H1 (cell line): ENCODE data around the gene PLEKHM3. TPM values are rescaled to one million over a fixed set of nuclear protein-coding genes. Genes with fewer than 3 reads are reported as not detected.

Experiments
- CTCF ChIA-PET: fragments of 300-600 bp; sonication (Branson Sonifier 250); formaldehyde crosslinking; loops from one replicate; lab custom pipeline; 2021; ENCODE audit not compliant: partially characterized antibody; lab: Charles Lee
- POLR2A ChIA-PET: fragments of 300-600 bp; sonication (Branson Sonifier 250); formaldehyde crosslinking; loops from one replicate; lab custom pipeline; 2021; ENCODE audit warnings: inconsistent platforms; ENCODE audit not compliant: partially characterized antibody; lab: Charles Lee
- DNase-seq, 2 experiments: peaks; one replicate each; pipeline versions ENCODE4 v3.0.0 to v3.0.0-alpha.2; 2010 to 2022; ENCODE audit warnings: low spot score in 2 of 2, low read depth in 1 of 2, mixed read lengths in 1 of 2
- FAIRE-seq: peaks from 2 replicates; lab custom pipeline; 2011; peaks lifted over from hg19 to GRCh38; lab: Jason Lieb, UNC
- H2AFZ ChIP-seq: 2 replicates; pipeline ENCODE4 v1.8.1; 2012; ENCODE audit warnings: low read length, inconsistent platforms
- H2AK5ac ChIP-seq: 2 replicates; pipeline ENCODE4 v1.6.1; 2013; ENCODE audit warnings: low read depth, low read length
- H2BK120ac ChIP-seq: replicated peaks from 2 replicates; pipeline ENCODE3; 2013; ENCODE audit warnings: low read depth, low read length, inconsistent platforms
- H2BK12ac ChIP-seq: 2 replicates; pipeline ENCODE4 v1.6.1; 2013; ENCODE audit warnings: low read depth, low read length
- H2BK15ac ChIP-seq: 2 replicates; pipeline ENCODE4 v1.6.1; 2013; ENCODE audit warnings: low read length
- H2BK20ac ChIP-seq: 2 replicates; pipeline ENCODE4 v1.6.1; 2013; ENCODE audit warnings: low read length
- H2BK5ac ChIP-seq: 2 replicates; pipeline ENCODE4 v1.6.1; 2013; ENCODE audit warnings: low read depth, low read length
- H3K14ac ChIP-seq: 2 replicates; pipeline ENCODE4 v1.6.1; 2013; ENCODE audit warnings: inconsistent platforms; ENCODE audit not compliant: insufficient read length
- H3K18ac ChIP-seq: 2 replicates; pipeline ENCODE4 v1.6.1; 2013; ENCODE audit warnings: low read length; ENCODE audit errors: extremely low read depth
- H3K23ac ChIP-seq: 2 replicates; pipeline ENCODE4 v1.6.1; 2013; ENCODE audit warnings: inconsistent platforms; ENCODE audit not compliant: insufficient read length
- H3K23me2 ChIP-seq: 2 replicates; pipeline ENCODE4 v1.6.1; 2013; ENCODE audit warnings: low read depth, low read length
- H3K27ac ChIP-seq: 2 replicates; pipeline ENCODE4 v1.6.1; 2011; ENCODE audit warnings: low read depth, low read length, inconsistent platforms
- H3K27me3 ChIP-seq, 4 experiments: replicated peaks in 1 of 4; 1 replicate in 1 of 4; 2 replicates in 3 of 4; pipeline versions ENCODE4 v1.6.1 to v1.8.1; 2011 to 2013; ENCODE audit warnings: low read length in 3 of 4, mild to moderate bottlenecking in 3 of 4, inconsistent platforms in 2 of 4, mixed read lengths in 2 of 4, moderate library complexity in 1 of 4; ENCODE audit not compliant: control insufficient read depth in 3 of 4, insufficient read depth in 3 of 4; ENCODE audit errors: extremely low read depth in 1 of 4
- H3K36me3 ChIP-seq, 4 experiments: 2 replicates each; pipeline versions ENCODE4 v1.6.1 to v1.8.1; 2011 to 2013; ENCODE audit warnings: mild to moderate bottlenecking in 4 of 4, low read length in 3 of 4, moderate library complexity in 2 of 4, control low read depth in 1 of 4, inconsistent platforms in 1 of 4; ENCODE audit not compliant: insufficient read depth in 4 of 4, control insufficient read depth in 2 of 4
- H3K4ac ChIP-seq: replicated peaks from 2 replicates; pipeline ENCODE3; 2013; ENCODE audit warnings: low read length, low read depth, mixed read lengths, inconsistent platforms; ENCODE audit not compliant: insufficient read length
- H3K4me1 ChIP-seq, 4 experiments: replicated peaks in 1 of 4; 1 replicate in 1 of 4; 2 replicates in 3 of 4; pipeline versions ENCODE4 v1.6.1 to v1.8.1; 2011 to 2013; ENCODE audit warnings: low read length in 3 of 4, inconsistent platforms in 2 of 4, mixed read lengths in 1 of 4; ENCODE audit not compliant: insufficient read depth in 4 of 4, control insufficient read depth in 3 of 4
- H3K4me2 ChIP-seq, 2 experiments: 2 replicates each; pipeline versions ENCODE4 v1.6.1 to v1.8.1; 2011 to 2013; ENCODE audit warnings: low read depth in 2 of 2, low read length in 2 of 2, control low read depth in 1 of 2, inconsistent platforms in 1 of 2, mild to moderate bottlenecking in 1 of 2; ENCODE audit not compliant: insufficient read depth in 1 of 2
- H3K4me3 ChIP-seq, 4 experiments: fragments of 200-600, 300-600 bp in 1 of 4; sonication (generic), shearing (Covaris generic), sonication (Bioruptor Twin) in 1 of 4; 2 replicates each; pipeline versions ENCODE4 v1.5.1 to v1.8.1; 2011 to 2016; ENCODE audit warnings: low read length in 4 of 4, low read depth in 3 of 4, control low read depth in 2 of 4, inconsistent platforms in 2 of 4, mild to moderate bottlenecking in 2 of 4, mixed read lengths in 1 of 4, moderate library complexity in 1 of 4; ENCODE audit not compliant: insufficient read depth in 2 of 4; ENCODE audit errors: extremely low read depth in 1 of 4
- H3K56ac ChIP-seq: replicated peaks from 2 replicates; pipeline ENCODE3; 2013; ENCODE audit warnings: low read depth, mild to moderate bottlenecking, mixed read lengths, low read length, inconsistent platforms; ENCODE audit not compliant: insufficient read length
- H3K79me1 ChIP-seq: 2 replicates; pipeline ENCODE4 v1.6.1; 2013; ENCODE audit warnings: low read depth, low read length, control low read depth
- H3K79me2 ChIP-seq, 2 experiments: 2 replicates each; pipeline versions ENCODE4 v1.6.1 to v1.8.1; 2012 to 2013; ENCODE audit warnings: low read length in 2 of 2, mild to moderate bottlenecking in 2 of 2, inconsistent platforms in 1 of 2; ENCODE audit not compliant: insufficient read depth in 2 of 2, control insufficient read depth in 1 of 2
- H3K9ac ChIP-seq, 4 experiments: replicated peaks in 1 of 4; 1 replicate in 1 of 4; 2 replicates in 3 of 4; pipeline versions ENCODE4 v1.6.1 to v1.8.1; 2011 to 2013; ENCODE audit warnings: low read depth in 3 of 4, low read length in 3 of 4, control low read depth in 2 of 4, mild to moderate bottlenecking in 2 of 4, moderate library complexity in 2 of 4, inconsistent platforms in 1 of 4; ENCODE audit errors: extremely low read depth in 1 of 4
- H3K9me3 ChIP-seq, 2 experiments: 2 replicates each; pipeline versions ENCODE4 v1.6.1 to v1.8.1; 2012 to 2013; ENCODE audit warnings: mild to moderate bottlenecking in 2 of 2, moderate library complexity in 2 of 2, control low read depth in 1 of 2, inconsistent platforms in 1 of 2, low read depth in 1 of 2, low read length in 1 of 2, mixed read lengths in 1 of 2; ENCODE audit not compliant: insufficient read depth in 2 of 2
- H4K20me1 ChIP-seq, 2 experiments: replicated peaks in 1 of 2; 2 replicates each; pipeline versions ENCODE3 to v1.8.1; 2011 to 2013; ENCODE audit warnings: inconsistent platforms in 2 of 2, low read length in 2 of 2, mild to moderate bottlenecking in 1 of 2; ENCODE audit not compliant: insufficient read depth in 2 of 2, control insufficient read depth in 1 of 2
- H4K5ac ChIP-seq: 2 replicates; pipeline ENCODE4 v1.6.1; 2013; ENCODE audit warnings: low read length, low read depth, mixed read lengths, inconsistent platforms; ENCODE audit not compliant: insufficient read length
- H4K8ac ChIP-seq: 2 replicates; pipeline ENCODE4 v1.8.0; 2013; ENCODE audit warnings: mild to moderate bottlenecking, moderate library complexity, low read length, inconsistent platforms; ENCODE audit not compliant: insufficient read depth; ENCODE audit errors: extremely low read depth
- H4K91ac ChIP-seq: replicated peaks from 2 replicates; pipeline ENCODE3; 2013; ENCODE audit warnings: low read length, mixed read lengths, inconsistent platforms; ENCODE audit not compliant: insufficient read length
- CTCF ChIP-seq, 3 experiments: IDR thresholded peaks; 1 replicate in 2 of 3; 2 replicates in 1 of 3; pipeline versions ENCODE4 v1.5.1 to v1.6.1; 2011; ENCODE audit warnings: low read length in 3 of 3, mild to moderate bottlenecking in 3 of 3, inconsistent platforms in 2 of 3, low read depth in 1 of 3, moderate library complexity in 1 of 3; ENCODE audit not compliant: insufficient read depth in 1 of 3; ENCODE audit errors: control extremely low read depth in 1 of 3
- EP300 ChIP-seq, 2 experiments: IDR thresholded peaks; 1 replicate in 1 of 2; 2 replicates in 1 of 2; pipeline ENCODE4 v1.6.1; 2011 to 2012; ENCODE audit warnings: low read depth in 2 of 2, low read length in 2 of 2, mild to moderate bottlenecking in 2 of 2, borderline replicate concordance in 1 of 2, inconsistent platforms in 1 of 2, moderate library complexity in 1 of 2
- FOSL1 ChIP-seq: IDR thresholded peaks from 2 replicates; pipeline ENCODE4 v1.6.1; 2011; ENCODE audit warnings: mild to moderate bottlenecking, low read depth, low read length, moderate library complexity; ENCODE audit not compliant: insufficient read depth
- GABPA ChIP-seq: IDR thresholded peaks from 2 replicates; pipeline ENCODE4 v1.6.1; 2011; ENCODE audit warnings: mild to moderate bottlenecking, low read length, moderate library complexity, borderline replicate concordance; ENCODE audit not compliant: insufficient read depth
- KDM1A ChIP-seq: fragments of 200-600, 300-600 bp; sonication (generic); IDR thresholded peaks from 2 replicates; pipeline ENCODE4 v1.7.1; 2016; ENCODE audit warnings: mild to moderate bottlenecking, low read length, borderline replicate concordance
- NANOG ChIP-seq: IDR thresholded peaks from 2 replicates; pipeline ENCODE4 v1.6.1; 2011; ENCODE audit warnings: low read length, low read depth, mild to moderate bottlenecking, inconsistent platforms; ENCODE audit not compliant: insufficient read depth, poor library complexity, severe bottlenecking
- NRF1 ChIP-seq: IDR thresholded peaks from 2 replicates; pipeline ENCODE4 v1.6.1; 2011; ENCODE audit warnings: mild to moderate bottlenecking, low read depth, low read length, improper control_type of control experiment
- POLR2A ChIP-seq, 2 experiments: IDR thresholded peaks; 1 replicate in 1 of 2; 2 replicates in 1 of 2; pipeline ENCODE4 v1.6.1; 2011; ENCODE audit warnings: low read depth in 2 of 2, low read length in 2 of 2, mild to moderate bottlenecking in 2 of 2; ENCODE audit errors: control extremely low read depth in 1 of 2
- POU5F1 ChIP-seq: IDR thresholded peaks from 2 replicates; pipeline ENCODE4 v1.6.1; 2011; ENCODE audit warnings: low read depth, mild to moderate bottlenecking, low read length, moderate library complexity
- SIRT6 ChIP-seq: IDR thresholded peaks from one replicate; pipeline ENCODE4 v1.7.1; 2012; ENCODE audit warnings: low read length, inconsistent platforms
- SIX5 ChIP-seq: IDR thresholded peaks from 2 replicates; pipeline ENCODE4 v1.6.1; 2011; ENCODE audit warnings: mild to moderate bottlenecking, low read depth, low read length
- TCF12 ChIP-seq: IDR thresholded peaks from 2 replicates; pipeline ENCODE4 v1.6.1; 2011; ENCODE audit warnings: low read depth, mild to moderate bottlenecking, low read length
- WGBS, 2 experiments: shearing (Covaris generic) in 1 of 2; methylation state at CpG; one replicate each; pipeline versions ENCODE4 v1.1.6 to v1.1.7; 2013 to 2015; ENCODE audit warnings: low lambda C conversion rate in 2 of 2, mixed read lengths in 2 of 2, inconsistent platforms in 1 of 2, low coverage in 1 of 2, missing lambda C conversion rate in 1 of 2; ENCODE audit not compliant: insufficient replicate concordance in 2 of 2, insufficient coverage in 1 of 2, insufficient read length in 1 of 2; ENCODE audit errors: extremely low coverage in 1 of 2, missing lambda C conversion rate in 1 of 2; 5-methylcytosine and 5-hydroxymethylcytosine counted together
- polyA plus RNA-seq, 7 experiments: library from polyadenylated mRNA; depleted of rRNA in 3 of 7; stranded (reverse) in 5 of 7; unstranded in 2 of 7; fragments of >200 nt in 5 of 7; fragments of 200-250 nt in 2 of 7; gene quantifications; 1 replicate in 5 of 7; 2 replicates in 1 of 7; 4 replicates in 1 of 7; pipeline versions ENCODE4 v1.2.1 to v1.2.3, GENCODE V29; 2011 to 2013; ENCODE audit warnings: missing spikeins in 2 of 7, mixed read lengths in 2 of 7
- total RNA-seq: library from RNA; stranded (reverse); fragmentation: NEBNext Ultra II Directional; extraction: Animal tissue kit (Norgen Biotek cat#: 25700); gene quantifications from 2 replicates; pipeline ENCODE4 v1.2.1, GENCODE V29; 2021

PLEKHM3 gene
- total and polyA plus RNA-seq, 2 of the 8 experiments (the other 6 are each of a cell fraction or from before 2014, with no cell fraction given): 2.3 to 5.8 TPM

DNA sequence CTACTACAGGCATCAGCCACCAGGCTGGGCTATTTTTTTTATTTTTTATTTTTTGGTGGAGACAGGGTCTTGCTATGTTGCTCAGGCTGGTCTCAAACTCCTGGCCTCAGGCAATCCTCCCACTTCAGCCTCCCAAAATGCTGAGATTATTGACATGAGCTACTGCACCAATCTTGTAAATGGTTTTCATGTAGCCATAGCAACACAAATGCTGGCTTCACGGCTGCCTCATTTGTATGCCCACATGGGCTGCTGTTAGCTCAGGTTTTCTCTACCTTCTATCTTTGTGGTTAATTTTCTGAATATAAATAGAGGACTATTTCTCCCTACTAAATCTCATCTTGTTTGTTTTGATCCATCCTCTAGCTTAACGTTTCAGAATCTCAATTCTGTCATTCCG, 58.2 kb downstream of the PLEKHM3 start:
- no peak overlapping the region for H2BK20ac ChIP-seq
- peaks cover 8 to 40% (median 16%) of the 10 kb centered on the region in 4 experiments; a peak in 6 of 7 replicates for H3K4me1 ChIP-seq
- H2BK12ac ChIP-seq: no peak overlapping the region
- no peak for FAIRE-seq
- no peak overlapping the region for H3K27ac ChIP-seq
- no peak overlapping the region for H3K9ac ChIP-seq
- H3K9me3 ChIP-seq: peaks cover 9 to 11% of the 10 kb centered on the region in 2 experiments
- no peak overlapping the region for H4K5ac ChIP-seq
- H3K56ac ChIP-seq: no peak overlapping the region
- H2AFZ ChIP-seq: no peak overlapping the region
- peaks cover 0 to 8% (median 2%) of the 10 kb centered on the region in 4 experiments; a peak in 3 of 8 replicates for H3K36me3 ChIP-seq
- H2BK5ac ChIP-seq: no peak overlapping the region
- no peak for DNase-seq
- H3K14ac ChIP-seq: no peak overlapping the region
- ChIA-PET POLR2A (interaction anchor here (1.0 to 1.1 kb wide), 2 partner anchors 8 to 13 kb away, joined by 3 read pairs; no protein-coding TSS in a partner anchor), CTCF (interaction anchor here (0.5 to 2.7 kb wide), 14 partner anchors 10 to 340 kb away, joined by 3 to 15 read pairs (median 3); no protein-coding TSS in a partner anchor)
- no peak overlapping the region for H2BK15ac ChIP-seq
- H3K27me3 ChIP-seq: no peaks in the 10 kb centered on the region
- no peak overlapping the region; the same call in 1 of the 2 replicates for H3K18ac ChIP-seq
- H3K4me2 ChIP-seq: no peak overlapping the region
- no peaks in the 10 kb centered on the region for H3K79me2 ChIP-seq
- H2AK5ac ChIP-seq: no peak overlapping the region
- no peak overlapping the region for H3K4me3 ChIP-seq
- H3K4ac ChIP-seq: no peak overlapping the region
- no peak overlapping the region for H4K91ac ChIP-seq
- H3K79me1 ChIP-seq: no peaks in the 10 kb centered on the region
- no peak overlapping the region for H2BK120ac ChIP-seq
- H4K8ac ChIP-seq: no peak overlapping the region
- H3K23me2 ChIP-seq: no peaks in the 10 kb centered on the region
- 72% methylated on average over 3 of the region's 3 CpGs; no CpG with 5 or more reads in 1 of the 2 experiments for WGBS, 2 experiments
- no peak overlapping the region for H3K23ac ChIP-seq
- no peaks in the 10 kb centered on the region for H4K20me1 ChIP-seq
- no peak for TF ChIP-seq TCF12
- TF ChIP-seq GABPA: no peak
- no peak for TF ChIP-seq POLR2A (IDR thresholded peaks at IDR 0.05; ENCODE audit: control extremely low read depth in 1 of 2, low read depth in 2 of 2, low read length in 2 of 2)
- TF ChIP-seq NRF1: no peak
- TF ChIP-seq KDM1A: no peak
- no peak for TF ChIP-seq NANOG
- TF ChIP-seq FOSL1: no peak
- no peak for TF ChIP-seq SIX5
- no peak for TF ChIP-seq CTCF (IDR thresholded peaks at IDR 0.05; ENCODE audit: control extremely low read depth in 1 of 3, insufficient read depth in 1 of 3, low read depth in 1 of 3, low read length in 3 of 3)
- TF ChIP-seq EP300 (IDR thresholded peaks at IDR 0.05; ENCODE audit: borderline replicate concordance in 1 of 2, low read depth in 2 of 2, low read length in 2 of 2): no peak
- TF ChIP-seq SIRT6: no peak
- TF ChIP-seq POU5F1: no peak
